ENCODE data around the gene TBCE.

DNA sequence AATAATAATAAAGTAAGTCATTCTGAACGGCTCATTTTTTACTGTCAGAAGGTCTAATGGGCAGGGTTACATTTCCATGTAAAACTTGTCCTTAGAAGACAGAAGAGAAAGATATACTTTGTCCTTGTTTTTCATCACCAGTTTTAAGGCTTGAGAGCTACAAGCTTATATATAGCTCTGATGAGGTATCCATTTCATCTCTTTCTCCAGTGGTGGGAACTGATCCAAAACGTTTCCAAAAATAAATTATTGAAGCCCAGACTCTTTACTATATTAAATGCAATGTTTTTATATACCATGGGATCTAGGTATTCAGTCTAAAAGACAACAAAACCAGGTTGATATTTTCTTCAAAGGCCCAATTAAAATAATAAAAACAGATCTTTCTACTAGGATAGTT, 128.3 kb downstream of the TBCE start:
- no peak for TF ChIP-seq CTCF (IDR thresholded peaks at IDR 0.05)
- no peak for TF ChIP-seq ZFX (IDR thresholded peaks at IDR 0.05; ENCODE audit: borderline replicate concordance)

Data from 22Rv1 (cell line).